Transverse colon (tissue), 4 donors: ENCODE data around the gene TSC22D3.

ENCODE experiments used
- CTCF ChIP-seq, 5 experiments: fragments of 200-600 bp in 3 of 5; fragments of 450-650 bp in 2 of 5; sonication (generic) in 3 of 5; IDR thresholded peaks; 1 replicate in 2 of 5; 2 replicates in 3 of 5; pipeline ENCODE4 v1.5.1; 2016 to 2017; ENCODE audit warnings: antibody characterized with exemption in 5 of 5, inconsistent platforms in 3 of 5, mild to moderate bottlenecking in 2 of 5, moderate library complexity in 1 of 5
- EP300 ChIP-seq: sonication (generic); formaldehyde crosslinking; IDR thresholded peaks from one replicate; pipeline ENCODE4 v1.6.1; 2017; ENCODE audit warnings: antibody characterized with exemption, low read depth
- POLR2A ChIP-seq: fragments of 450-650 bp; IDR thresholded peaks from one replicate; pipeline ENCODE4 v1.6.1; 2016; ENCODE audit warnings: antibody characterized with exemption, mild to moderate bottlenecking, moderate library complexity
- POLR2AphosphoS5 ChIP-seq, 3 donors: sonication (generic); formaldehyde crosslinking; IDR thresholded peaks; one replicate each; pipeline ENCODE4 v1.6.1; 2016; ENCODE audit warnings: antibody characterized with exemption in 3 of 3

DNA sequence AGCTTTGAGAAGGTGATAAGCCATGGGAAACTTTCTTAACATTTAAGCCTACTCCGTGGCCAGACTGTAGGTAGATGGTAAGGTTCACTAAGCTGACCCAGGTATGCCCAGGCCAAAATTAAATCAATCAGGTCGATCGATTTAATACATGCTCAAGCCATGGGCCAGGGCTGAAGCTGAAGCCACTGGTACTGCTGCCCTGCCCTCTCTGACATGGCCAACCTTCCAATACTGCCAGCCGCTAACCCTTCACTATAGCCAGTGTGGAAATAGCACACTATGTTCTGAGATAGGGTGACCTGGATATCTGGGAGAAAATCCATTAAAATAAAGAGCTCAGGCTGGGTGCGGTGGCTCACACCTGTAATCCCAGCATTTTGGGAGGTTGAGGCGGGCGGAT is 31.6 kb downstream of the TSC22D3 start:
- TF ChIP-seq EP300 (no peak), CTCF (IDR thresholded peaks at IDR 0.05) (no peak), POLR2A (no peak), POLR2AphosphoS5 (IDR thresholded peaks at IDR 0.05) (no peak)
